ENCODE data around the gene TAMALIN. TPM values are rescaled to one million over a fixed set of nuclear protein-coding genes. Genes with fewer than 3 reads are reported as not detected.

The TAMALIN gene
- total RNA-seq, 2 experiments from 2014 or later = 495 to 525 TPM

GRCh38 chr12:52050758-52051541 lies 44.2 kb downstream of the TAMALIN start, which contains the start of gene NR4A1:
NR4A1 (plus strand) TSS chr12:52051442; CDS start chr12:52054329, 2,887 bp downstream.
- no peaks in the 10 kb centered on the region for H3K9me3 ChIP-seq (ENCODE audit: control insufficient read depth in 1 of 2, insufficient read depth in 1 of 2, low read length in 2 of 2)
- DNase-seq = peak; percentile 96 to 100 (median 99)
- CTCF ChIA-PET = interaction anchor here (1.0 to 3.2 kb wide), 10 partner anchors 11 to 58 kb away, joined by 3 to 62 read pairs (median 6); partner anchors contain the start of gene ATG101
- H3K4me1 Mint-ChIP-seq (ENCODE audit: low read depth) = peaks cover 41% of the 10 kb centered on the region
- no peak for TF ChIP-seq CTCF (IDR thresholded peaks at IDR 0.05)
- H3K4me3 ChIP-seq (ENCODE audit: low read length) = peak within 1 kb of the TSS; percentile 86
- H3K27me3 ChIP-seq (ENCODE audit: control insufficient read depth in 1 of 2, insufficient read depth in 2 of 2, low read length in 2 of 2) = no peaks in the 10 kb centered on the region
- peaks cover 5% of the 10 kb centered on the region for H3K36me3 Mint-ChIP-seq (ENCODE audit: low read depth)
- ATAC-seq (ENCODE audit: poor library complexity) = peak; percentile 84
- no peaks in the 10 kb centered on the region for H3K9me3 Mint-ChIP-seq
- H3K27me3 Mint-ChIP-seq = no peaks in the 10 kb centered on the region
- H3K4me3 Mint-ChIP-seq = peak within 1 kb of the TSS; percentile 93
- H3K27ac ChIP-seq (ENCODE audit: low read depth in 1 of 2, low read length in 2 of 2) = peak within 1 kb of the TSS; percentile 91 to 98
- intact Hi-C loops (cut with DNase I, micrococcal nuclease) = loop anchor here (1.0 to 2.0 kb wide), 4 partner anchors 14 to 44 kb away; partner anchors contain the start of gene ATG101 (in 2 of the 2)
- POLR2A ChIA-PET = interaction anchor here (0.8 to 2.5 kb wide), 10 partner anchors 9 to 44 kb away, joined by 5 to 47 read pairs (median 8); partner anchors contain the start of genes ATG101 and TAMALIN
- H3K27ac Mint-ChIP-seq = peak within 1 kb of the TSS; percentile 98
- peaks cover 36% of the 10 kb centered on the region for H3K4me1 ChIP-seq (ENCODE audit: insufficient read depth, low read length)
- no peaks in the 10 kb centered on the region for H3K36me3 ChIP-seq (ENCODE audit: insufficient read depth, low read length)

- ATAC-seq (ENCODE audit: poor library complexity) (peak; percentile 6), DNase-seq (peak in 7 of 14 experiments; percentile 13 to 76 (median 41))
- POLR2A ChIA-PET = interaction anchor here (2.4 to 2.5 kb wide), 3 partner anchors 16 to 27 kb away, joined by 15 to 47 read pairs (median 20); partner anchors contain the start of gene ATG101
- Histone ChIP-seq H3K4me1 (ENCODE audit: insufficient read depth, low read length) (peaks cover 33% of the 10 kb centered on the region), H3K27me3 (ENCODE audit: control insufficient read depth in 1 of 2, insufficient read depth in 2 of 2, low read length in 2 of 2) (no peaks in the 10 kb centered on the region), H3K27ac (ENCODE audit: low read depth in 1 of 2, low read length in 2 of 2) (peak overlapping the region in 1 of 2 donors; percentile 52), H3K4me3 (ENCODE audit: low read length) (peak overlapping the region; percentile 86), H3K36me3 (ENCODE audit: insufficient read depth, low read length) (no peaks in the 10 kb centered on the region), H3K9me3 (ENCODE audit: control insufficient read depth in 1 of 2, insufficient read depth in 1 of 2, low read length in 2 of 2) (no peaks in the 10 kb centered on the region)
- Mint-ChIP-seq H3K27me3 (no peaks in the 10 kb centered on the region), H3K36me3 (ENCODE audit: low read depth) (peaks cover 10% of the 10 kb centered on the region), H3K4me1 (ENCODE audit: low read depth) (peaks cover 41% of the 10 kb centered on the region), H3K9me3 (no peaks in the 10 kb centered on the region), H3K27ac (peak overlapping the region; percentile 98), H3K4me3 (peak overlapping the region; percentile 93)
- CTCF ChIA-PET = interaction anchor here (2.2 to 3.2 kb wide), 3 partner anchors 17 to 30 kb away, joined by 14 to 62 read pairs (median 22); partner anchors contain the start of gene ATG101
- intact Hi-C loops (cut with DNase I, micrococcal nuclease) = no loop called here
- no peak for TF ChIP-seq CTCF (IDR thresholded peaks at IDR 0.05)
Observed at GRCh38 chr12:52052468-52053186, 45.9 kb downstream of the TAMALIN start.

GRCh38 chr12:52053536-52054209 lies 46.9 kb downstream of the TAMALIN start:
- Histone ChIP-seq H3K27ac (ENCODE audit: low read depth in 1 of 2, low read length in 2 of 2) (no peak overlapping the region), H3K4me3 (ENCODE audit: low read length) (no peak overlapping the region), H3K9me3 (ENCODE audit: control insufficient read depth in 1 of 2, insufficient read depth in 1 of 2, low read length in 2 of 2) (no peaks in the 10 kb centered on the region), H3K36me3 (ENCODE audit: insufficient read depth, low read length) (peaks cover 6% of the 10 kb centered on the region), H3K4me1 (ENCODE audit: insufficient read depth, low read length) (peaks cover 33% of the 10 kb centered on the region), H3K27me3 (ENCODE audit: control insufficient read depth in 1 of 2, insufficient read depth in 2 of 2, low read length in 2 of 2) (no peaks in the 10 kb centered on the region)
- Mint-ChIP-seq H3K4me3 (peak overlapping the region; percentile 2), H3K36me3 (ENCODE audit: low read depth) (peaks cover 10% of the 10 kb centered on the region), H3K4me1 (ENCODE audit: low read depth) (peaks cover 41% of the 10 kb centered on the region), H3K27me3 (no peaks in the 10 kb centered on the region), H3K9me3 (no peaks in the 10 kb centered on the region), H3K27ac (peak overlapping the region; percentile 98)
- ChIA-PET POLR2A (no interaction called here), CTCF (no interaction called here)
- intact Hi-C loops (cut with DNase I, micrococcal nuclease) = no loop called here
- no peak for ATAC-seq (ENCODE audit: poor library complexity)
- TF ChIP-seq CTCF (IDR thresholded peaks at IDR 0.05) = no peak
- DNase-seq = peak in 1 of 14 experiments; percentile 25
